ENCODE data around the gene TECPR2. TPM values are rescaled to one million over a fixed set of nuclear protein-coding genes. Genes with fewer than 3 reads are reported as not detected.
"Not testable (repeated sequence)": the region's sequence is repeated elsewhere in the genome, so short reads cannot be mapped to it uniquely, and the experiment has no call there.

The TECPR2 gene
- total RNA-seq, 2 donors from 2014 or later = 12.2 to 17.2 TPM

GRCh38 chr14:102516531-102517391, 154.0 kb downstream of the TECPR2 start:
- ATAC-seq = peak; percentile 77 to 86

GRCh38 chr14:102517392-102518062, 154.8 kb downstream of the TECPR2 start:
- Mint-ChIP-seq H3K27me3 (no peaks in the 10 kb centered on the region), H3K36me3 (no peaks in the 10 kb centered on the region), H3K4me3 (peak overlapping the region; percentile 81), H3K9me3 (no peaks in the 10 kb centered on the region), H3K4me1 (ENCODE audit: low read depth in 2 of 2) (peaks cover 0 to 4% of the 10 kb centered on the region in 2 donors), H3K27ac (peak overlapping the region in 1 of 2 donors; percentile 57)
- ATAC-seq = peak in 1 of 2 donors; percentile 11
- DNase-seq (ENCODE audit: low spot score) = no peak

More at GRCh38 chr14:102516531-102517391, 154.0 kb downstream of the TECPR2 start:
- H3K9me3 Mint-ChIP-seq = no peaks in the 10 kb centered on the region
- peaks cover 0 to 4% of the 10 kb centered on the region in 2 donors for H3K4me1 Mint-ChIP-seq (ENCODE audit: low read depth in 2 of 2)
- H3K27me3 Mint-ChIP-seq = no peaks in the 10 kb centered on the region
- H3K4me3 Mint-ChIP-seq = peak overlapping the region; percentile 78
- no peaks in the 10 kb centered on the region for H3K36me3 Mint-ChIP-seq
- peak overlapping the region in 1 of 2 donors; percentile 37 for H3K27ac Mint-ChIP-seq
- DNase-seq (ENCODE audit: low spot score) = no peak

- Mint-ChIP-seq H3K4me3 (peak overlapping the region; percentile 36), H3K27ac (no peak overlapping the region), H3K36me3 (no peaks in the 10 kb centered on the region), H3K9me3 (no peaks in the 10 kb centered on the region), H3K27me3 (no peaks in the 10 kb centered on the region), H3K4me1 (ENCODE audit: low read depth in 2 of 2) (peaks cover 5 to 7% of the 10 kb centered on the region in 2 donors)
- DNase-seq (ENCODE audit: low spot score) (no peak), ATAC-seq (no peak)
Observed at GRCh38 chr14:102518063-102518648, 155.4 kb downstream of the TECPR2 start.

GRCh38 chr14:102519709-102520108, 157.0 kb downstream of the TECPR2 start:
- not testable (repeated sequence) for H3K9me3 Mint-ChIP-seq; H3K36me3 Mint-ChIP-seq; H3K27me3 Mint-ChIP-seq; H3K4me3 Mint-ChIP-seq; DNase-seq (ENCODE audit: low spot score); H3K27ac Mint-ChIP-seq; ATAC-seq
- peaks cover 10 to 12% of the 10 kb centered on the region in 2 donors for H3K4me1 Mint-ChIP-seq (ENCODE audit: low read depth in 2 of 2)

GRCh38 chr14:102523200-102523568, 160.4 kb downstream of the TECPR2 start:
- Mint-ChIP-seq H3K4me1 (ENCODE audit: low read depth in 2 of 2) (peaks cover 21 to 24% of the 10 kb centered on the region in 2 donors), H3K4me3 (peak overlapping the region; percentile 77), H3K27ac (peak overlapping the region in 1 of 2 donors; percentile 69), H3K36me3 (no peaks in the 10 kb centered on the region), H3K9me3 (no peaks in the 10 kb centered on the region), H3K27me3 (no peaks in the 10 kb centered on the region)
- ATAC-seq = no peak
- DNase-seq (ENCODE audit: low spot score) = no peak

GRCh38 chr14:102523569-102524450, 161.1 kb downstream of the TECPR2 start:
- ATAC-seq (no peak), DNase-seq (ENCODE audit: low spot score) (no peak)
- Mint-ChIP-seq H3K9me3 (no peaks in the 10 kb centered on the region), H3K27ac (no peak overlapping the region), H3K36me3 (no peaks in the 10 kb centered on the region), H3K4me3 (peak overlapping the region; percentile 77), H3K4me1 (ENCODE audit: low read depth in 2 of 2) (peaks cover 21 to 24% of the 10 kb centered on the region in 2 donors), H3K27me3 (no peaks in the 10 kb centered on the region)

GRCh38 chr14:102524451-102525218, 161.9 kb downstream of the TECPR2 start:
- no peaks in the 10 kb centered on the region for H3K9me3 Mint-ChIP-seq
- ATAC-seq (peak; percentile 99), DNase-seq (ENCODE audit: low spot score) (peak; percentile 98)
- peaks cover 21 to 24% of the 10 kb centered on the region in 2 donors for H3K4me1 Mint-ChIP-seq (ENCODE audit: low read depth in 2 of 2)
- peak overlapping the region; percentile 82 to 91 for H3K27ac Mint-ChIP-seq
- H3K36me3 Mint-ChIP-seq = no peaks in the 10 kb centered on the region
- H3K4me3 Mint-ChIP-seq = peak overlapping the region; percentile 73
- H3K27me3 Mint-ChIP-seq = no peaks in the 10 kb centered on the region

GRCh38 chr14:102525219-102525928, 162.6 kb downstream of the TECPR2 start:
- peaks cover 21 to 24% of the 10 kb centered on the region in 2 donors for H3K4me1 Mint-ChIP-seq (ENCODE audit: low read depth in 2 of 2)
- no peaks in the 10 kb centered on the region for H3K36me3 Mint-ChIP-seq
- peak overlapping the region; percentile 73 for H3K4me3 Mint-ChIP-seq
- peak; percentile 47 to 61 for ATAC-seq
- no peaks in the 10 kb centered on the region for H3K9me3 Mint-ChIP-seq
- DNase-seq (ENCODE audit: low spot score) = no peak
- peak overlapping the region; percentile 82 to 91 for H3K27ac Mint-ChIP-seq
- no peaks in the 10 kb centered on the region for H3K27me3 Mint-ChIP-seq

GRCh38 chr14:102525929-102526497, 163.3 kb downstream of the TECPR2 start:
- H3K4me3 Mint-ChIP-seq = peak overlapping the region; percentile 73
- peak overlapping the region; percentile 82 to 91 for H3K27ac Mint-ChIP-seq
- H3K36me3 Mint-ChIP-seq = no peaks in the 10 kb centered on the region
- H3K27me3 Mint-ChIP-seq = no peaks in the 10 kb centered on the region
- DNase-seq (ENCODE audit: low spot score) (no peak), ATAC-seq (no peak)
- no peaks in the 10 kb centered on the region for H3K9me3 Mint-ChIP-seq
- H3K4me1 Mint-ChIP-seq (ENCODE audit: low read depth in 2 of 2) = peaks cover 21 to 24% of the 10 kb centered on the region in 2 donors

GRCh38 chr14:102528431-102529170, 165.9 kb downstream of the TECPR2 start:
- no peak for ATAC-seq
- Mint-ChIP-seq H3K4me3 (no peak overlapping the region), H3K27me3 (no peaks in the 10 kb centered on the region), H3K27ac (no peak overlapping the region), H3K36me3 (no peaks in the 10 kb centered on the region), H3K4me1 (ENCODE audit: low read depth in 2 of 2) (peaks cover 16% of the 10 kb centered on the region in 2 donors), H3K9me3 (no peaks in the 10 kb centered on the region)
- DNase-seq (ENCODE audit: low spot score) = no peak

GRCh38 chr14:102530828-102531478, 168.2 kb downstream of the TECPR2 start:
- H3K27me3 Mint-ChIP-seq = no peaks in the 10 kb centered on the region
- DNase-seq (ENCODE audit: low spot score) (no peak), ATAC-seq (no peak)
- H3K4me3 Mint-ChIP-seq = no peak overlapping the region
- H3K4me1 Mint-ChIP-seq (ENCODE audit: low read depth in 2 of 2) = peaks cover under 1% of the 10 kb centered on the region in 2 donors
- no peaks in the 10 kb centered on the region for H3K36me3 Mint-ChIP-seq
- H3K27ac Mint-ChIP-seq = no peak overlapping the region
- H3K9me3 Mint-ChIP-seq = no peaks in the 10 kb centered on the region
